Immature natural killer cell (primary cell): ENCODE measurements around the gene FSIP1. TPM values are rescaled to one million over a fixed set of nuclear protein-coding genes. Genes with fewer than 3 reads are reported as not detected.

Experiments used
- DNase-seq, 3 donors: peaks; one replicate each; pipeline ENCODE4 v3.0.0; 2022; ENCODE audit warnings: mixed read lengths in 1 of 3
- H3K27ac Mint-ChIP-seq, 6 donors: one replicate each; pipeline ENCODE4 v1.8.0; 2020; ENCODE audit warnings: mixed read lengths in 6 of 6, mild to moderate bottlenecking in 5 of 6, inconsistent platforms in 4 of 6, moderate library complexity in 3 of 6
- H3K27me3 Mint-ChIP-seq, 3 donors: one replicate each; pipeline ENCODE4 v1.8.0; 2020 to 2021; ENCODE audit warnings: low read depth in 3 of 3, mild to moderate bottlenecking in 3 of 3, mixed read lengths in 3 of 3, moderate library complexity in 3 of 3, inconsistent platforms in 1 of 3
- H3K36me3 Mint-ChIP-seq, 3 donors: one replicate each; pipeline ENCODE4 v1.8.0; 2020; ENCODE audit warnings: mixed read lengths in 3 of 3, inconsistent platforms in 2 of 3, mild to moderate bottlenecking in 2 of 3
- H3K4me1 Mint-ChIP-seq, 2 donors: one replicate each; pipeline ENCODE4 v1.8.0; 2020; ENCODE audit warnings: inconsistent platforms in 2 of 2, mild to moderate bottlenecking in 2 of 2, mixed read lengths in 2 of 2, moderate library complexity in 1 of 2
- H3K4me3 Mint-ChIP-seq, 5 donors: one replicate each; pipeline ENCODE4 v1.8.0; 2020; ENCODE audit warnings: mild to moderate bottlenecking in 5 of 5, mixed read lengths in 5 of 5, inconsistent platforms in 3 of 5, moderate library complexity in 3 of 5
- H3K9me3 Mint-ChIP-seq, 6 donors: one replicate each; pipeline ENCODE4 v1.8.0; 2020; ENCODE audit warnings: mild to moderate bottlenecking in 6 of 6, mixed read lengths in 6 of 6, inconsistent platforms in 4 of 6, moderate library complexity in 3 of 6
- polyA plus RNA-seq, 3 donors: library from polyadenylated mRNA; unstranded; fragments of 300-500 nt; fragmentation: Illumina TruSeq; gene quantifications; one replicate each; pipeline ENCODE4 v1.2.3, GENCODE V29; 2021

FSIP1 gene
- polyA plus RNA-seq, 3 donors from 2014 or later: 1.3 to 3.0 (median 2.0) TPM

GRCh38 chr15:39564972-39565665 is 217.5 kb downstream of the FSIP1 start:
- Mint-ChIP-seq H3K27me3 (peaks cover 0 to 3% (median 0%) of the 10 kb centered on the region in 3 donors), H3K27ac (no peak overlapping the region), H3K9me3 (no peaks in the 10 kb centered on the region), H3K4me1 (no peaks in the 10 kb centered on the region), H3K4me3 (no peak overlapping the region), H3K36me3 (no peaks in the 10 kb centered on the region)
- no peak for DNase-seq

- H3K4me3 Mint-ChIP-seq: no peak overlapping the region
- no peak for DNase-seq
- no peaks in the 10 kb centered on the region for H3K36me3 Mint-ChIP-seq
- no peak overlapping the region for H3K27ac Mint-ChIP-seq
- H3K9me3 Mint-ChIP-seq: no peaks in the 10 kb centered on the region
- peaks cover 0 to under 1% of the 10 kb centered on the region in 2 donors for H3K4me1 Mint-ChIP-seq
- peaks cover 0 to 2% (median 0%) of the 10 kb centered on the region in 3 donors for H3K27me3 Mint-ChIP-seq
These were observed 224.2 kb downstream of the FSIP1 start for GRCh38 chr15:39558421-39558820.

GRCh38 chr15:39556461-39556860 is 226.2 kb downstream of the FSIP1 start:
- no peaks in the 10 kb centered on the region for H3K9me3 Mint-ChIP-seq
- no peak overlapping the region for H3K4me3 Mint-ChIP-seq
- peaks cover 1 to 3% (median 3%) of the 10 kb centered on the region in 3 donors for H3K27me3 Mint-ChIP-seq
- H3K36me3 Mint-ChIP-seq: no peaks in the 10 kb centered on the region
- DNase-seq: no peak
- H3K4me1 Mint-ChIP-seq: peaks cover 5 to 18% of the 10 kb centered on the region in 2 donors
- no peak overlapping the region for H3K27ac Mint-ChIP-seq

- H3K27ac Mint-ChIP-seq: no peak overlapping the region
- peaks cover 5 to 18% of the 10 kb centered on the region in 2 donors for H3K4me1 Mint-ChIP-seq
- peaks cover 3 to 6% (median 3%) of the 10 kb centered on the region in 3 donors for H3K27me3 Mint-ChIP-seq
- DNase-seq: no peak
- H3K9me3 Mint-ChIP-seq: no peaks in the 10 kb centered on the region
- no peak overlapping the region for H3K4me3 Mint-ChIP-seq
- H3K36me3 Mint-ChIP-seq: no peaks in the 10 kb centered on the region
These were observed 226.8 kb downstream of the FSIP1 start for GRCh38 chr15:39555885-39556284.

- H3K27ac Mint-ChIP-seq: no peak overlapping the region
- no peak for DNase-seq
- no peak overlapping the region for H3K4me3 Mint-ChIP-seq
- H3K27me3 Mint-ChIP-seq: peaks cover 3 to 6% (median 6%) of the 10 kb centered on the region in 3 donors
- H3K36me3 Mint-ChIP-seq: no peaks in the 10 kb centered on the region
- H3K9me3 Mint-ChIP-seq: no peaks in the 10 kb centered on the region
- peaks cover 5 to 18% of the 10 kb centered on the region in 2 donors for H3K4me1 Mint-ChIP-seq
These were observed 227.8 kb downstream of the FSIP1 start for GRCh38 chr15:39554746-39555387.

- Mint-ChIP-seq H3K36me3 (no peaks in the 10 kb centered on the region), H3K9me3 (no peaks in the 10 kb centered on the region), H3K4me1 (peaks cover 5 to 18% of the 10 kb centered on the region in 2 donors), H3K27me3 (peaks cover 3 to 8% (median 6%) of the 10 kb centered on the region in 3 donors), H3K4me3 (no peak overlapping the region), H3K27ac (no peak overlapping the region)
- no peak for DNase-seq
These were observed 228.5 kb downstream of the FSIP1 start for GRCh38 chr15:39553947-39554693.

GRCh38 chr15:39552556-39552955 is 230.1 kb downstream of the FSIP1 start:
- Mint-ChIP-seq H3K4me3 (no peak overlapping the region), H3K4me1 (peaks cover 5 to 18% of the 10 kb centered on the region in 2 donors), H3K36me3 (no peaks in the 10 kb centered on the region), H3K27me3 (peaks cover 3 to 8% (median 6%) of the 10 kb centered on the region in 3 donors), H3K27ac (no peak overlapping the region), H3K9me3 (no peaks in the 10 kb centered on the region)
- DNase-seq: no peak

GRCh38 chr15:39551476-39551875 is 231.2 kb downstream of the FSIP1 start:
- Mint-ChIP-seq H3K9me3 (no peaks in the 10 kb centered on the region), H3K27me3 (peaks cover 3 to 8% (median 6%) of the 10 kb centered on the region in 3 donors), H3K4me1 (peaks cover 5 to 18% of the 10 kb centered on the region in 2 donors), H3K27ac (no peak overlapping the region), H3K36me3 (no peaks in the 10 kb centered on the region), H3K4me3 (no peak overlapping the region)
- no peak for DNase-seq

Other genes with a start within 250 kb of the FSIP1 start
- gene THBS1, start 201.8 kb downstream of the FSIP1 start, polyA plus RNA-seq: 10 to 100 TPM in 1 of 3 donors, 1 to 10 TPM in 2; 2.2 to 11.4 (median 9.2) TPM
- gene GPR176, start 137.4 kb upstream of the FSIP1 start, polyA plus RNA-seq: under 1 TPM in 1 of 3 donors, not detected in 2; 0.07 TPM
- gene EIF2AK4, start 151.3 kb upstream of the FSIP1 start, polyA plus RNA-seq: 10 to 100 TPM; 14.9 to 18.5 (median 15.4) TPM